ENCODE data around the gene NOC4L.

- TF ChIP-seq CTCF (IDR thresholded peaks at IDR 0.05; ENCODE audit: extremely low read depth in 1 of 2, insufficient read depth in 1 of 2, low read depth in 1 of 2, low read length in 2 of 2), result no peak
- TF ChIP-seq POLR2A (IDR thresholded peaks at IDR 0.05; ENCODE audit: low read depth, low read length), result no peak
- no peak for TF ChIP-seq POLR2AphosphoS5 (IDR thresholded peaks at IDR 0.05; ENCODE audit: insufficient read depth, low read depth, low read length)
- no peak for TF ChIP-seq EZH2 (IDR thresholded peaks at IDR 0.05; ENCODE audit: borderline replicate concordance, low read depth, low read length, severe bottlenecking)
- no peak for TF ChIP-seq MAX (IDR thresholded peaks at IDR 0.05; ENCODE audit: insufficient read depth, insufficient read length)
Measured at GRCh38 chr12:132187646-132188450, 43.6 kb downstream of the NOC4L start.
